GM12801 (cell line): ENCODE measurements around the gene PTPN9.

Experiments
- TF ChIP-seq, protein P1 (sequence below): IDR thresholded peaks from one replicate; pipeline ENCODE4 v1.5.1; 2011; ENCODE audit warnings: control low read depth; ENCODE audit not compliant: insufficient read length; ENCODE audit errors: extremely low read depth

Gene PTPN9

DNA sequence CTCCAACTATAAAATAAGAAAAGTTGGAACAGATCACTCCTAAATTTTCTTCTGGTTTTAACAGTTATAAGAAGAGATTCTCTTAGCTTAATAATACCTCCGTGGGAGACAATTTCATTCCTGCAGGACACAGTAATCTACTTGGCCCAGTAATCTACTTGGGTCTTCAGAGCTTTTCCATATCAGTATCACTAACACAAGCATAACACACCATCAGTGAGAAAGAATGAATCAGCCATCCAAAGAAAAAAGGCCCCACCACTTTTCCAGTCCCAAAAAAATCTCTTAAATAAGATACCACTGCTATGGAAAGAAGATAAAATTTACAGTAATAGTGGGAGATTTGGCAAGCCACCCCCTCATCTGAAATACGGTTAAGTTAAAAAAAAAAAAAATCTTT, 147.8 kb downstream of the PTPN9 start:
- TF ChIP-seq, protein P1, sequence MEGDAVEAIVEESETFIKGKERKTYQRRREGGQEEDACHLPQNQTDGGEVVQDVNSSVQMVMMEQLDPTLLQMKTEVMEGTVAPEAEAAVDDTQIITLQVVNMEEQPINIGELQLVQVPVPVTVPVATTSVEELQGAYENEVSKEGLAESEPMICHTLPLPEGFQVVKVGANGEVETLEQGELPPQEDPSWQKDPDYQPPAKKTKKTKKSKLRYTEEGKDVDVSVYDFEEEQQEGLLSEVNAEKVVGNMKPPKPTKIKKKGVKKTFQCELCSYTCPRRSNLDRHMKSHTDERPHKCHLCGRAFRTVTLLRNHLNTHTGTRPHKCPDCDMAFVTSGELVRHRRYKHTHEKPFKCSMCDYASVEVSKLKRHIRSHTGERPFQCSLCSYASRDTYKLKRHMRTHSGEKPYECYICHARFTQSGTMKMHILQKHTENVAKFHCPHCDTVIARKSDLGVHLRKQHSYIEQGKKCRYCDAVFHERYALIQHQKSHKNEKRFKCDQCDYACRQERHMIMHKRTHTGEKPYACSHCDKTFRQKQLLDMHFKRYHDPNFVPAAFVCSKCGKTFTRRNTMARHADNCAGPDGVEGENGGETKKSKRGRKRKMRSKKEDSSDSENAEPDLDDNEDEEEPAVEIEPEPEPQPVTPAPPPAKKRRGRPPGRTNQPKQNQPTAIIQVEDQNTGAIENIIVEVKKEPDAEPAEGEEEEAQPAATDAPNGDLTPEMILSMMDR = no peak

- TF ChIP-seq, protein P1 = no peak
These were observed 148.9 kb downstream of the PTPN9 start for GRCh38 chr15:75430259-75430658.

DNA sequence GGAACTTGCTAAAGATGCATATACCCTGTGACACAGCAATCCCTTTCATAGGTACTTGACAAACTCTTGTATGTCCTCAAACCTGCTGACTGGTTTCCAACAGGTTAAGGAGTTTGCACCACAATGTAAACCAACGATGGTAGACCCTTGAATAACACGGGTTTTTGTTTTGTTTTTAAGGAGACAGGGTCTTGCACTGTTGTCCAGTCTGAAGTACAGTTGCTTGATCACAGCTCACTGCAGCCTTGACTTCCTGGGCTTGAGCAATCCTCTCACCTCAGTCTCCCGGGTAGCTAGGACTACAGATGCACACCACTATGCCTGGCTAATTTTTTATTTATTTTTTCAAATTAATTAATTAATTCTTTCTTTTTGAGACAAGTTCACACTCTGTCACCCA, 151.0 kb downstream of the PTPN9 start:
- TF ChIP-seq, protein P1 = no peak

- TF ChIP-seq, protein P1 = no peak
These were observed 153.1 kb downstream of the PTPN9 start for GRCh38 chr15:75425966-75426500.

GRCh38 chr15:75422554-75422953, 156.6 kb downstream of the PTPN9 start:
- TF ChIP-seq, protein P1 = no peak

GRCh38 chr15:75420698-75421097, 158.4 kb downstream of the PTPN9 start:
- TF ChIP-seq, protein P1 = no peak

DNA sequence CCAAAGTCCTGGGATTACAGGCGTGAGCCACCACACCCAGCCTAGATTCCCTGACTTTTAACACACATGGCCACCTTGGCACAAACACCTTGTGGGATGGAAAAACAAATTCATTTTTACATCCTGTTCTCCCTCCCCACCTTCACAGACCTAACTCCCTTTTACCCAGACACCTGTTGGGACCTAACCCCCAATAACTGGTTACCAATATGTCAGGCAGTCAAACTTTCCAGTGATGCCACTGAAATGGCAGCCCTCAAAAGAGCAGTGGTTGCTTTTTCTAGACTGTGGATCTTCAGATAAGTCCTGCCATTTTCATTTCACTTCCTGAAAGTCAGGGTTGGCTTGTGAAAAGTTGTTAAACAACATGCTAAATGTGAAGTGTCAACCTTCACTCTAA, 162.5 kb downstream of the PTPN9 start:
- TF ChIP-seq, protein P1 = no peak
